Measurements from ENCODE around the gene PKD2.
"Not testable (repeated sequence)": the region's sequence is repeated elsewhere in the genome, so short reads cannot be mapped to it uniquely, and the experiment has no call there.

PKD2 gene

GRCh38 chr4:88077911-88078524, 70.6 kb downstream of the PKD2 start:
- no peak for DNase-seq

GRCh38 chr4:88078579-88078978, 71.1 kb downstream of the PKD2 start:
- DNase-seq: no peak

- DNase-seq: no peak
Measured at GRCh38 chr4:88080626-88081025, 73.2 kb downstream of the PKD2 start.

GRCh38 chr4:88087004-88087403, 79.6 kb downstream of the PKD2 start:
- DNase-seq: no peak

GRCh38 chr4:88090898-88091297, 83.5 kb downstream of the PKD2 start:
- DNase-seq: no peak

DNA sequence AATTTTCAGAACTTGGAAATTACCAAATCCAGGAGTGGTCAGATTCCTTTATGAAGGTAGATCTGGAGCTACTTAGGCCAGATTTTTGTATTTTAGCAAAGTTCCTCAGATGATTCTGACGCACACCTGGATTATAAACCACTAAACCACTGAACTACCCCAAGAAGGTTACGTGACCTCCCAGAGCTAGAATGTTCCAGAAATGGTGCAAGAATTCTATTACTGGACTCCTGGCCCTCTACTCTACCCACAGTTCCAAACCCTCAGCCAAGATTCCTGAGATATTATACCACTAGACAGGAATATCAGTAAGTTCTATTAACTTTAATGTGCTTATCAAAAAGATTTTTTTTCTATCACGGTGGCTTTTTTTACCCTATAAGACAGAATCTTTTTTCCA, 83.9 kb downstream of the PKD2 start:
- DNase-seq: no peak

GRCh38 chr4:88093874-88094273, 86.4 kb downstream of the PKD2 start:
- DNase-seq: no peak

DNA sequence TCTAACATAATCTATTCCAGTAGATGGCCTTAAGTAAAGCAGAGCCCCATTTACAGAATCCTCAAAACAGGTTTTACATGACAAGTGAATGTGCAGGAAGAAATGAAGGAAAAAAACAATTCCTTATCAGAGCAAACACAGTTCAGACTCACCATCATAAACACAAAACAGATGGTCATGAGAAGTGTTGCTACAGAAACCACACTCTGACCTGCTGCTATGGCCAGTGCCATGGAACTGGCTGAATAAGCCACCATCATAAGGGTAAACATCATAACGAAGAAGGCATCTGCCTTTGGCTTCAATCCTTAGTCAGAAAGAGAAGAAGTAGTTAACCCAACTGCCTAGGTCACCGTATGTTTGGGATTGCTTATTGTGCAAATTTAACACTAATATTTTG, 89.9 kb downstream of the PKD2 start:
- DNase-seq: no peak

GRCh38 chr4:88097781-88098180, 90.3 kb downstream of the PKD2 start:
- DNase-seq: no peak

DNA sequence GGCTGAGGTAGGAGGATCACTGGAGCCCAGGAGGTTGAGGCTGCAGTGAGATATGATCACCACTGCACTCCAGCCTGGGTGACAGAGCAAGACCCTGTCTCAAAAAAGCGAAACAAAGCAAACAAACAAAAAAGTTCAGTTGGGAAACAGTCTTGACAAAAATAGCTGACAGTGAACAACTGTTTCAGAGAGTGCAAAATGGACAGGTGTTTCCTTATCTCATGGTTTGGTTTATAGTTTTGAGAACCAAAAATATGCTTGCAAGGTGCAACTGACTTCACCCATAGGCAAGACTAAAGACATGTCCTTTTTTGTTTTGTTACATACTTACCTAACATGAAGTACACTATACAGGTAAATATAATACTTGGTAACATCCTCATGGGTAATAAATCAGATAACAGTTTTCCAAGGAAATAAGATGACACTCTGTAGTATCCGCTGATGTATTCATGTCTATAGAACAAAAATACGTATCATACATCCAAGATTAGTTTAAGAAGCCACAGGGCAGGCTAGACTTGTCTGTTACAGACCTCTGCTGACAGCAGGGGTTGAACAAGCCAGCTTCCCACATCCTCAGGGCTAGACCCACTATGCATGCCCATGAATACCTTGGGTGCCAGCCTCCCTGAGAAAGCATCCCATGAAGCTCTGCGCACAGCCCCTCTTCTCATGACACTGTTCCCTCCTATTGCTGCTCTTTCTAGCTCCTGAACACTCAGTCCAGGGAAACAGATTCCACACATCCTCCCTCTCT, 91.7 kb downstream of the PKD2 start:
- no peak for DNase-seq

- no peak for DNase-seq
Measured at GRCh38 chr4:88101165-88101564, 93.7 kb downstream of the PKD2 start.

DNA sequence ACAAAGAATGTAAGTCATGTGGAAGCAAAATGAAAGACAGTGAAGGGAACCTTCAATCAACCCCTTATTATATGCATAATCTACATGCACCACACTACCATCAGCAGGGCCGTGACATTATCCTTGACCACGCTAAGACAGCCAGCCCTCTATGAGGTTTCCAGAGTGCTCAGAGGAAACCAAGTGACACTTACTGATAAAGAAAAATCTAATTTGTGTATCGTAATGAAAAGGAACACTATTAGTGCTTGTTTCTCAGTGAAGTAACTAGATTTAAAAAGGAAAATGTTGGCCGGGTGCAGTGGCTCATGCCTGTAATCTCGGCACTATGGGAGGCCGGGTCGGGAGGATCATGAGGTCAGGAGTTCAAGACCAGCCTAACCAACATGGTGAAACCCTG, 94.6 kb downstream of the PKD2 start:
- DNase-seq: no peak

GRCh38 chr4:88104902-88105610, 97.6 kb downstream of the PKD2 start:
- peak; percentile 73 for DNase-seq

GRCh38 chr4:88106205-88106604, 98.8 kb downstream of the PKD2 start:
- DNase-seq: peak; percentile 54

GRCh38 chr4:88107406-88108107, 100.1 kb downstream of the PKD2 start:
- DNase-seq: no peak

DNA sequence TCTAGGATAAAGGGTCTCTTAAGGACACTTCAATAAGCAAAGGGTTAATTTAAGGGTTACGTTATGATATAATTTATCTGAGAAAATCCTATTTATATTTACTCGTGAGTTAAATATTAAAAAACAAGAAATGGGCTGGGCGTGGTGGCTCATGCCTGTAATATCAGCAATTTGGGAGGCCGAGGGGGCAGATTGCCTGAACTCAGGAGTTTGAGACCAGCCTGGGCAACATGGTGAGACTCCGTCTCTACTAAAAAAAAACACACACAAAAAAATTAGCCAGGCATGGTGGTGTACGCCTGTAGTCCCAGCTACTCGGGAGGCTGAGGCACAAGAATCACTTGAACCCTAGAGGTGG, 100.7 kb downstream of the PKD2 start:
- DNase-seq: not testable (repeated sequence)

- DNase-seq: no peak
Measured at GRCh38 chr4:88108747-88109122, 101.3 kb downstream of the PKD2 start.

GRCh38 chr4:88109123-88109881, 101.9 kb downstream of the PKD2 start:
- DNase-seq: no peak

GRCh38 chr4:88110826-88111225, 103.4 kb downstream of the PKD2 start:
- DNase-seq: peak; percentile 4

DNA sequence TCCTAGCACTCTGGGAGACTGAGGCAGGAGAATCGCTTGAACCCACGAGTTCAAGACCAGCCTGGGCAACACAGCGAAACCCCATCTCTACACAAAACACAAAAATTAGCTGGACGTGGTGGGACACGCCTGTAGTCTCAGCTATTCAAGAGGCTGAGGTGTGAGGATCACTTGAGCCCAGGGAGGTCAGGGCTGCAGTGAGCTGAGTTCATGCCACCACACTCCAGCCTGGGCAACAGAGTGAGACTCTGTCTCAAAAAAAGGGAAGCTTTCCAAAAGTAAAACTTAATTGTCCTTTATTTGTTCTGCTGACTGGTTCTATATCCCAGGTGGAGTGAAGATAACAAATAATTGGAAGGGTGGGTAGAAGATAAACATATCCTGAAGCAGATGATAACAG, 105.4 kb downstream of the PKD2 start:
- no peak for DNase-seq

DNA sequence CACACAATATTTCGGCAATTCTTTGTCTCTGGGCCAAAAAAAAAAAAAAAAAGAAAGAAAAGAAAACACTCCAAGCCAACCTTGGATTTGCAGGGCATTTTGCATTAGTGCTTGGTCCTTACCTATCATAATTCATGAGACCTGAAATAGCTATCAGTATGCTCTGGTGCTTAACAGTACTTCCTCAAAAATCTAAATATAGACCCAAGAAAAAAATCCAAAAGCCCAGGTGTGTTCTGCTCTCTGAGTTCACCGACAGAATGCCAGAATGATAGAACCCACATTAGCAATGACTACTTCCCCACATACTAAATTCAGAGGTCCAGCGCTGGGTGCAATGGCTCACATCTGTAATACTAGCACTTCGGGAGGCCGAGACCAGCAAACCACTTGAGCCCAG, 108.2 kb downstream of the PKD2 start:
- no peak for DNase-seq

GRCh38 chr4:88119943-88120342, 112.5 kb downstream of the PKD2 start:
- no peak for DNase-seq

GRCh38 chr4:88122260-88122659, 114.8 kb downstream of the PKD2 start:
- DNase-seq: not testable (repeated sequence)
